Adrenal gland (tissue), 12 donors: ENCODE results near the gene RIPOR2. TPM values are rescaled to one million over a fixed set of nuclear protein-coding genes. Genes with fewer than 3 reads are reported as not detected.

Experiments
- DNase-seq, 7 donors: peaks; one replicate each; pipeline ENCODE4 v3.0.0-alpha.2; 2019 to 2020
- H3K27ac ChIP-seq, 5 donors: fragments of 200-600 bp; sonication (generic) in 4 of 5; 1 replicate in 3 of 5; 2 replicates in 2 of 5; pipeline versions ENCODE4 v1.5.1 to v1.8.0; 2016 to 2020; ENCODE audit warnings: mild to moderate bottlenecking in 1 of 5
- H3K27me3 ChIP-seq: fragments of 200-600 bp; 2 replicates; pipeline ENCODE4 v1.8.0; 2021
- H3K36me3 ChIP-seq, 2 donors: fragments of 200-600 bp; replicated peaks in 1 of 2; 1 replicate in 1 of 2; 2 replicates in 1 of 2; pipeline versions ENCODE4 v1.5.1 to v1.8.0; 2018 to 2022
- H3K4me1 ChIP-seq, 2 donors: fragments of 200-600 bp; replicated peaks in 1 of 2; 1 replicate in 1 of 2; 2 replicates in 1 of 2; pipeline versions ENCODE4 v1.5.1 to v1.8.0; 2018 to 2021
- H3K4me3 ChIP-seq, 4 donors: fragments of 200-600 bp; sonication (generic) in 3 of 4; one replicate each; pipeline ENCODE4 v1.5.1; 2016 to 2018
- H3K9me3 ChIP-seq, 3 donors: fragments of 200-600 bp; sonication (generic) in 1 of 3; replicated peaks in 1 of 3; 1 replicate in 2 of 3; 2 replicates in 1 of 3; pipeline versions ENCODE4 v1.5.1 to v1.8.0; 2016 to 2021
- POLR2A ChIP-seq, 2 donors: fragments of 450-650 bp; IDR thresholded peaks; one replicate each; pipeline ENCODE4 v1.6.1; 2017; ENCODE audit warnings: antibody characterized with exemption in 2 of 2, mild to moderate bottlenecking in 2 of 2, moderate library complexity in 1 of 2
- whole genome bisulfite sequencing, 4 donors: extraction: QIAGEN DNeasy Blood & Tissue Kit in 2 of 4; methylation state at CpG; one replicate each; pipeline versions ENCODE4 v1.1.5 to v1.1.7; 2013 to 2017; 5-methylcytosine and 5-hydroxymethylcytosine counted together
- intact Hi-C, 2 donors: fragments of 100-400 bp; cut with DNase I; formaldehyde crosslinking; loops; one replicate each; pipeline versions ENCODE4 v1.14.1 to v1.15.0; 2022 to 2023
- polyA plus RNA-seq, 3 donors: library from polyadenylated mRNA; stranded (reverse); fragments of 200-250 nt in 2 of 3; fragments of 350-450 nt in 1 of 3; fragmentation: Illumina TruSeq in 1 of 3; extraction: RNeasy Lipid Tissue Mini Kit (QIAGEN cat#74804) in 1 of 3; gene quantifications; one replicate each; pipeline ENCODE4 v1.2.3, GENCODE V29; 2013 to 2014
- total RNA-seq, 9 donors: library from RNA; depleted of rRNA in 4 of 9; stranded (reverse); fragments of >200 nt in 4 of 9; fragments of 120-200 nt in 1 of 9; fragmentation: NEBNext Ultra II Directional in 1 of 9; extraction: Animal tissue kit (Norgen Biotek cat#: 25700) in 1 of 9; gene quantifications; one replicate each; pipeline versions ENCODE4 v1.1.0 to v1.2.4, GENCODE V29; 2013 to 2023
- TF ChIP-seq, protein P1 (sequence below), 6 experiments: fragments of 450-650 bp in 4 of 6; fragments of 200-600 bp in 2 of 6; sonication (generic) in 1 of 6; IDR thresholded peaks; 1 replicate in 5 of 6; 2 replicates in 1 of 6; pipeline versions ENCODE4 v1.5.1 to v1.8.0; 2016 to 2021; ENCODE audit warnings: antibody characterized with exemption in 6 of 6, mild to moderate bottlenecking in 2 of 6, moderate library complexity in 1 of 6
- donor health status: healthy with polysubstance abuse.
- donor health status: Bipolar disorder and iron deficiency.
- donor health status: DM: yes; HTN: yes; CAD: no.
- donor health status: DM: no; HTN: no; CAD: no.
- donor health status: DM: no; HTN: no; CAD: no.
- donor health status: DM: yes; HTN: yes; CAD: no.

The RIPOR2 gene
- total and polyA plus RNA-seq, 12 donors, result 1.7 to 16.2 (median 3.9) TPM

DNA sequence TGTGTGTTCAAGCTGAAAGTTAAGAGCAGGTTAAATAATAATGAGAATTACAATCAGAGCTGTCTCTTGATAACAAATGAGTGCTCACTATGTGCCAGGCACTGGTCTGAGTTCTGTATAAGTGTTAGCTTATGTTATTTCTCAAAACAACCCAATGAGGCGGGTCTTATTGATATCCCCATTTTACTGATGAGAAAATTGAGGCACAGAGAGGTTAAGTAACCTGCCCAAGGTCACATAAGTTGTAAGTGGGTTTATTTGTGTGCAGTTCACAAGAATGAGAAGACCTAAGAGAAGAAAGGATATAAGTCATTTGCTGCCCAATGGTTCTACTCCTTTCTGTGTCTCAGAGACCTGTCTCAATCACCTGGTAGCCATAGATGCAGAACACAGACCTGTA lies 103.0 kb downstream of the RIPOR2 start:
- Histone ChIP-seq H3K4me3 (no peak overlapping the region), H3K27me3 (no peaks in the 10 kb centered on the region), H3K27ac (no peak overlapping the region), H3K9me3 (no peaks in the 10 kb centered on the region), H3K4me1 (no peaks in the 10 kb centered on the region), H3K36me3 (no peaks in the 10 kb centered on the region)
- TF ChIP-seq POLR2A (IDR thresholded peaks at IDR 0.05), result no peak
- TF ChIP-seq, protein P1, sequence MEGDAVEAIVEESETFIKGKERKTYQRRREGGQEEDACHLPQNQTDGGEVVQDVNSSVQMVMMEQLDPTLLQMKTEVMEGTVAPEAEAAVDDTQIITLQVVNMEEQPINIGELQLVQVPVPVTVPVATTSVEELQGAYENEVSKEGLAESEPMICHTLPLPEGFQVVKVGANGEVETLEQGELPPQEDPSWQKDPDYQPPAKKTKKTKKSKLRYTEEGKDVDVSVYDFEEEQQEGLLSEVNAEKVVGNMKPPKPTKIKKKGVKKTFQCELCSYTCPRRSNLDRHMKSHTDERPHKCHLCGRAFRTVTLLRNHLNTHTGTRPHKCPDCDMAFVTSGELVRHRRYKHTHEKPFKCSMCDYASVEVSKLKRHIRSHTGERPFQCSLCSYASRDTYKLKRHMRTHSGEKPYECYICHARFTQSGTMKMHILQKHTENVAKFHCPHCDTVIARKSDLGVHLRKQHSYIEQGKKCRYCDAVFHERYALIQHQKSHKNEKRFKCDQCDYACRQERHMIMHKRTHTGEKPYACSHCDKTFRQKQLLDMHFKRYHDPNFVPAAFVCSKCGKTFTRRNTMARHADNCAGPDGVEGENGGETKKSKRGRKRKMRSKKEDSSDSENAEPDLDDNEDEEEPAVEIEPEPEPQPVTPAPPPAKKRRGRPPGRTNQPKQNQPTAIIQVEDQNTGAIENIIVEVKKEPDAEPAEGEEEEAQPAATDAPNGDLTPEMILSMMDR (IDR thresholded peaks at IDR 0.05), result no peak
- 94 to 97% (median 96%) methylated on average over 1 of the region's 1 CpG for WGBS, 4 donors
- no peak for DNase-seq
- intact Hi-C loops, result no loop called here

GRCh38 chr6:24831771-24832716 lies 103.7 kb downstream of the RIPOR2 start:
- DNase-seq, result no peak
- intact Hi-C loops, result no loop called here

DNA sequence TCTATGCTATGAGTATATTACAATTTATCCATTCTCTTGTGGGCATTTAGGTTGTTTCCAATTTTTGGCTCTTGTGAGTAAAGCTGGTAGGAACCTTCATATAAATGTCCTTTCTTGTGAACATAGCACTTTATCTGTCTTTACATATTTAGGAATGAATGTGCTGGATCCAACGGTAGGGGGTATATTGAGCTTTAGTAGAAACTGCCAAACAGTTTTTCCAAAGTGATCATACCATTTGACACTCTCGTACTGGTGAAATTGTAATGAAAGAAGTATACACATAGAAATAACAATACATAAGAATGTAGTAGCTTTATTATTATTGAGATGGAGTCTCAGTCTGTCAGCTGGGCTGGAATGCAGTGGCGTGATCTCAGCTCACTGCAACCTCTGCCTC lies 106.1 kb downstream of the RIPOR2 start:
- peaks cover 0 to 5% (median 0%) of the 10 kb centered on the region in 3 donors for H3K9me3 ChIP-seq
- TF ChIP-seq, protein P1 (IDR thresholded peaks at IDR 0.05), result no peak
- TF ChIP-seq POLR2A (IDR thresholded peaks at IDR 0.05), result no peak
- no peaks in the 10 kb centered on the region for H3K27me3 ChIP-seq
- no peak overlapping the region for H3K27ac ChIP-seq
- no peak for DNase-seq
- WGBS, 4 donors, result 88 to 94% (median 91%) methylated on average over 3 of the region's 3 CpGs
- H3K4me3 ChIP-seq, result no peak overlapping the region
- H3K36me3 ChIP-seq, result no peaks in the 10 kb centered on the region
- intact Hi-C loops, result no loop called here
- no peaks in the 10 kb centered on the region for H3K4me1 ChIP-seq

More at GRCh38 chr6:24831771-24832716, 103.7 kb downstream of the RIPOR2 start:
- no peaks in the 10 kb centered on the region for H3K36me3 ChIP-seq
- no peak overlapping the region for H3K27ac ChIP-seq
- H3K27me3 ChIP-seq, result no peaks in the 10 kb centered on the region
- WGBS, 4 donors, result 74 to 81% (median 77%) methylated on average over 10 of the region's 10 CpGs
- H3K4me1 ChIP-seq, result no peaks in the 10 kb centered on the region
- H3K4me3 ChIP-seq, result no peak overlapping the region
- H3K9me3 ChIP-seq, result no peaks in the 10 kb centered on the region
- TF ChIP-seq POLR2A (IDR thresholded peaks at IDR 0.05), result no peak

- Histone ChIP-seq H3K9me3 (peaks cover 0 to 5% (median 0%) of the 10 kb centered on the region in 3 donors), H3K36me3 (no peaks in the 10 kb centered on the region), H3K4me3 (no peak overlapping the region), H3K27me3 (no peaks in the 10 kb centered on the region), H3K27ac (no peak overlapping the region), H3K4me1 (no peaks in the 10 kb centered on the region)
- TF ChIP-seq POLR2A (IDR thresholded peaks at IDR 0.05), result no peak
- TF ChIP-seq, protein P1 (IDR thresholded peaks at IDR 0.05), result no peak
- no peak for DNase-seq
- intact Hi-C loops, result no loop called here
- 79 to 92% (median 85%) methylated on average over 8 of the region's 8 CpGs for WGBS, 4 donors
These were observed 107.8 kb downstream of the RIPOR2 start for GRCh38 chr6:24827970-24828369.
